Neural crest cell (in vitro differentiated cells): ENCODE measurements around the gene SMAGP. TPM values are rescaled to one million over a fixed set of nuclear protein-coding genes. Genes with fewer than 3 reads are reported as not detected.
A peak's percentile ranks its signal among the peaks of the same experiment; 100 is the strongest.

Source experiments
- DNase-seq: peaks from one replicate; pipeline ENCODE4 v3.0.0; 2021; ENCODE audit warnings: low read depth, mixed read lengths, low spot score
- H3K27ac Mint-ChIP-seq: one replicate; pipeline ENCODE4 v1.8.0; 2021; ENCODE audit warnings: mild to moderate bottlenecking, mixed read lengths; ENCODE audit not compliant: unreplicated experiment
- H3K27me3 Mint-ChIP-seq: 2 replicates; pipeline ENCODE4 v1.8.0; 2021; ENCODE audit warnings: low read depth, mild to moderate bottlenecking, mixed read lengths
- H3K36me3 Mint-ChIP-seq: 2 replicates; pipeline ENCODE4 v1.8.0; 2021; ENCODE audit warnings: low read depth, mild to moderate bottlenecking, mixed read lengths
- H3K4me1 Mint-ChIP-seq: 2 replicates; pipeline ENCODE4 v1.8.0; 2021; ENCODE audit warnings: mixed read lengths
- H3K4me3 Mint-ChIP-seq: one replicate; pipeline ENCODE4 v1.8.0; 2021; ENCODE audit warnings: mild to moderate bottlenecking, mixed read lengths
- H3K9me3 Mint-ChIP-seq: 2 replicates; pipeline ENCODE4 v1.8.0; 2021; ENCODE audit warnings: mixed read lengths
- CTCF ChIP-seq: fragments of 200-600 bp; sonication (generic); conservative IDR thresholded peaks from 2 replicates; pipeline ENCODE4 v1.5.0; 2021; ENCODE audit warnings: antibody characterized with exemption, mild to moderate bottlenecking
- total RNA-seq: library from RNA; stranded (reverse); gene quantifications from 2 replicates; pipeline ENCODE4 v1.2.1, GENCODE V29; 2021

SMAGP gene
- total RNA-seq, 1 donor from 2014 or later, result 1.6 TPM

GRCh38 chr12:51253276-51253675 is 16.9 kb downstream of the SMAGP start:
- no peaks in the 10 kb centered on the region for H3K9me3 Mint-ChIP-seq
- H3K27ac Mint-ChIP-seq, result no peak overlapping the region
- no peaks in the 10 kb centered on the region for H3K36me3 Mint-ChIP-seq
- no peaks in the 10 kb centered on the region for H3K27me3 Mint-ChIP-seq
- DNase-seq, result no peak
- H3K4me3 Mint-ChIP-seq, result no peak overlapping the region
- H3K4me1 Mint-ChIP-seq, result no peaks in the 10 kb centered on the region
- no peak for TF ChIP-seq CTCF

- Mint-ChIP-seq H3K27me3 (no peaks in the 10 kb centered on the region), H3K27ac (no peak overlapping the region), H3K36me3 (peaks cover 6% of the 10 kb centered on the region), H3K4me1 (peaks cover 16% of the 10 kb centered on the region), H3K4me3 (no peak overlapping the region), H3K9me3 (no peaks in the 10 kb centered on the region)
- no peak for TF ChIP-seq CTCF
- DNase-seq, result no peak
These were observed 22.6 kb downstream of the SMAGP start for GRCh38 chr12:51247523-51248206.

GRCh38 chr12:51246254-51246853 is 23.9 kb downstream of the SMAGP start:
- Mint-ChIP-seq H3K27ac (peak overlapping the region; percentile 82), H3K36me3 (peaks cover 11% of the 10 kb centered on the region), H3K27me3 (no peaks in the 10 kb centered on the region), H3K4me3 (no peak overlapping the region), H3K4me1 (peaks cover 16% of the 10 kb centered on the region), H3K9me3 (no peaks in the 10 kb centered on the region)
- no peak for TF ChIP-seq CTCF
- DNase-seq, result no peak

- Mint-ChIP-seq H3K36me3 (peaks cover 13% of the 10 kb centered on the region), H3K4me3 (peak overlapping the region; percentile 32), H3K4me1 (peaks cover 16% of the 10 kb centered on the region), H3K9me3 (no peaks in the 10 kb centered on the region), H3K27ac (peak overlapping the region; percentile 82), H3K27me3 (no peaks in the 10 kb centered on the region)
- no peak for DNase-seq
- no peak for TF ChIP-seq CTCF
These were observed 24.6 kb downstream of the SMAGP start for GRCh38 chr12:51245476-51246253.

GRCh38 chr12:51244269-51244668 is 25.9 kb downstream of the SMAGP start:
- Mint-ChIP-seq H3K36me3 (peaks cover 13% of the 10 kb centered on the region), H3K27me3 (no peaks in the 10 kb centered on the region), H3K4me3 (no peak overlapping the region), H3K4me1 (peaks cover 26% of the 10 kb centered on the region), H3K27ac (no peak overlapping the region), H3K9me3 (no peaks in the 10 kb centered on the region)
- TF ChIP-seq CTCF, result no peak
- no peak for DNase-seq
